Measurements from ENCODE around the gene ZBTB38. TPM values are rescaled to one million over a fixed set of nuclear protein-coding genes. Genes with fewer than 3 reads are reported as not detected.

The ZBTB38 gene
- total and polyA plus RNA-seq, 2 of the 13 experiments (the other 11 are each of a cell fraction or from before 2014, with no cell fraction given) = 26.8 to 51.7 TPM

GRCh38 chr3:141400073-141400971 is 32.0 kb downstream of the ZBTB38 start (continued):
- TF ChIP-seq MLXIP (CRISPR knock-in tag; IDR thresholded peaks at IDR 0.05; ENCODE audit: borderline replicate concordance) (no peak), IRF1 (CRISPR knock-in tag; IDR thresholded peaks at IDR 0.05; ENCODE audit: low read depth) (no peak), MTA3 (CRISPR knock-in tag; IDR thresholded peaks at IDR 0.05) (no peak), HES4 (CRISPR knock-in tag; IDR thresholded peaks at IDR 0.05; ENCODE audit: borderline replicate concordance) (no peak), ZNF224 (CRISPR knock-in tag; IDR thresholded peaks at IDR 0.05) (no peak), PHF5A (CRISPR knock-in tag; IDR thresholded peaks at IDR 0.05; ENCODE audit: low read depth, unreplicated experiment) (peak; percentile 62), PAXIP1 (CRISPR knock-in tag; conservative IDR thresholded peaks at IDR 0.05) (peak; percentile 91), MBD4 (IDR thresholded peaks at IDR 0.05; ENCODE audit: borderline replicate concordance, low read length) (peak; percentile 63; the same call in 1 of the 2 replicates), ATF7-NPFF (CRISPR knock-in tag; IDR thresholded peaks at IDR 0.05; ENCODE audit: low read depth) (0 out of 2 replicates have a peak, but pooled peaks have one; percentile 47), ZFP90 (CRISPR knock-in tag; IDR thresholded peaks at IDR 0.05; ENCODE audit: borderline replicate concordance) (0 out of 2 replicates have a peak, but pooled peaks have one; percentile 36), CHCHD3 (CRISPR knock-in tag; IDR thresholded peaks at IDR 0.05) (no peak), HNF4A (CRISPR knock-in tag; IDR thresholded peaks at IDR 0.05) (peak; percentile 90), EEA1 (CRISPR knock-in tag; IDR thresholded peaks at IDR 0.05; ENCODE audit: borderline replicate concordance) (no peak), RORA (CRISPR knock-in tag; IDR thresholded peaks at IDR 0.05) (0 out of 2 replicates have a peak, but pooled peaks have one; percentile 28), CBX2 (IDR thresholded peaks at IDR 0.05; ENCODE audit: low read depth, low read length) (no peak), CBX2 (CRISPR knock-in tag; IDR thresholded peaks at IDR 0.05; ENCODE audit: low read depth) (no peak), ZC3H13 (CRISPR knock-in tag; IDR thresholded peaks at IDR 0.05) (no peak), KDM6A (CRISPR knock-in tag; IDR thresholded peaks at IDR 0.05; ENCODE audit: low read depth) (peak; percentile 57; the same call in 1 of the 2 replicates), KDM5B (CRISPR knock-in tag; IDR thresholded peaks at IDR 0.05; ENCODE audit: borderline replicate concordance) (no peak), MYC (CRISPR knock-in tag; IDR thresholded peaks at IDR 0.05; ENCODE audit: borderline replicate concordance) (no peak)

All from HepG2 (cell line).